Adrenal gland (tissue), 5 donors: ENCODE results near the gene SERPINE2.

Experiments used
- CTCF ChIP-seq, 6 experiments: fragments of 450-650 bp in 4 of 6; fragments of 200-600 bp in 2 of 6; sonication (generic) in 1 of 6; IDR thresholded peaks; 1 replicate in 5 of 6; 2 replicates in 1 of 6; pipeline versions ENCODE4 v1.5.1 to v1.8.0; 2016 to 2021; ENCODE audit warnings: antibody characterized with exemption in 6 of 6, mild to moderate bottlenecking in 2 of 6, moderate library complexity in 1 of 6
- POLR2A ChIP-seq, 2 donors: fragments of 450-650 bp; IDR thresholded peaks; one replicate each; pipeline ENCODE4 v1.6.1; 2017; ENCODE audit warnings: antibody characterized with exemption in 2 of 2, mild to moderate bottlenecking in 2 of 2, moderate library complexity in 1 of 2
- donor health status: DM: no; HTN: no; CAD: no.

GRCh38 chr2:224083638-224084037 lies 44.6 kb upstream of the SERPINE2 start:
- TF ChIP-seq POLR2A (IDR thresholded peaks at IDR 0.05) (no peak), CTCF (IDR thresholded peaks at IDR 0.05) (no peak)
